ENCODE data around the gene CMTM4. TPM values are rescaled to one million over a fixed set of nuclear protein-coding genes. Genes with fewer than 3 reads are reported as not detected.
"Not testable (repeated sequence)": the region's sequence is repeated elsewhere in the genome, so short reads cannot be mapped to it uniquely, and the experiment has no call there.

The CMTM4 gene
- total RNA-seq, 1 donor from 2014 or later, result 20.1 TPM

DNA sequence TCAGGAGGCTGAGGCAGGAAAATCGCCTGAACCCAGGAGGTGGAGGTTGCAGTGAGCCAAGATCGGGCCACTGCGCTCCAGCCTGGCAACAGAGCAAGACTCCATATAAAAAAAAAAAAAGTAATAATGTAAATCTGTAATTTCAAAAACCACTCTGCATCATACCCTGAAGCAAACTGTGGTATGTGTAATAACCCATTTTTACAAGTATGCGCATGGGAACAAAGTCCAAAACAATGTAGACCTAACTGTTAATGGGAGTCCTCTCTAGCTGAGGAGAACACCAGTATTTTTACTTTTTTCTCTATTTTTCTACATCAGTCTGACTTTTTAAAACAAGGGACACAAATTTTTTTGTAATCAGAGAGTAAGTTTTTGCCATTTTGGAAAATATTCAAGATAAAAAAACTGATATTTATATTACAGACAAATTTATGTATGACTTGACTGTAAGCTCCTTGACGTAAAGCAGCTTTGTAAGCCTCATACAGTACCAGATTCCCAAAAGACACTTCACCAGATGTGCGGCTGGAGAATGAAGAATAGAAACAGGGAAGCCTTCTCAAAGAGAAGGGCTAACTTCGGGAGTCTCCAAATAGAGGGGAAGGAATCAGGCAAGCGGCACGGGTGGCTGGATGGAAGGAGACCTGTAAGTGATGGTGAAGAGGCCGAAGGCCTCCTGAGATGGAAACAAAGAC is 25.7 kb downstream of the CMTM4 start:
- no peaks in the 10 kb centered on the region for H3K9me3 ChIP-seq
- TF ChIP-seq, protein P1, sequence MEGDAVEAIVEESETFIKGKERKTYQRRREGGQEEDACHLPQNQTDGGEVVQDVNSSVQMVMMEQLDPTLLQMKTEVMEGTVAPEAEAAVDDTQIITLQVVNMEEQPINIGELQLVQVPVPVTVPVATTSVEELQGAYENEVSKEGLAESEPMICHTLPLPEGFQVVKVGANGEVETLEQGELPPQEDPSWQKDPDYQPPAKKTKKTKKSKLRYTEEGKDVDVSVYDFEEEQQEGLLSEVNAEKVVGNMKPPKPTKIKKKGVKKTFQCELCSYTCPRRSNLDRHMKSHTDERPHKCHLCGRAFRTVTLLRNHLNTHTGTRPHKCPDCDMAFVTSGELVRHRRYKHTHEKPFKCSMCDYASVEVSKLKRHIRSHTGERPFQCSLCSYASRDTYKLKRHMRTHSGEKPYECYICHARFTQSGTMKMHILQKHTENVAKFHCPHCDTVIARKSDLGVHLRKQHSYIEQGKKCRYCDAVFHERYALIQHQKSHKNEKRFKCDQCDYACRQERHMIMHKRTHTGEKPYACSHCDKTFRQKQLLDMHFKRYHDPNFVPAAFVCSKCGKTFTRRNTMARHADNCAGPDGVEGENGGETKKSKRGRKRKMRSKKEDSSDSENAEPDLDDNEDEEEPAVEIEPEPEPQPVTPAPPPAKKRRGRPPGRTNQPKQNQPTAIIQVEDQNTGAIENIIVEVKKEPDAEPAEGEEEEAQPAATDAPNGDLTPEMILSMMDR (IDR thresholded peaks at IDR 0.05), result no peak
- no peak overlapping the region for H3K27ac ChIP-seq
- no peaks in the 10 kb centered on the region for H3K27me3 ChIP-seq
- no peak overlapping the region for H3K4me3 ChIP-seq
- intact Hi-C loops (cut with DNase I), result no loop called here
- no peaks in the 10 kb centered on the region for H3K4me1 ChIP-seq
- no peak for DNase-seq (ENCODE audit: low spot score in 2 of 2)
- H3K36me3 ChIP-seq, result no peaks in the 10 kb centered on the region

DNA sequence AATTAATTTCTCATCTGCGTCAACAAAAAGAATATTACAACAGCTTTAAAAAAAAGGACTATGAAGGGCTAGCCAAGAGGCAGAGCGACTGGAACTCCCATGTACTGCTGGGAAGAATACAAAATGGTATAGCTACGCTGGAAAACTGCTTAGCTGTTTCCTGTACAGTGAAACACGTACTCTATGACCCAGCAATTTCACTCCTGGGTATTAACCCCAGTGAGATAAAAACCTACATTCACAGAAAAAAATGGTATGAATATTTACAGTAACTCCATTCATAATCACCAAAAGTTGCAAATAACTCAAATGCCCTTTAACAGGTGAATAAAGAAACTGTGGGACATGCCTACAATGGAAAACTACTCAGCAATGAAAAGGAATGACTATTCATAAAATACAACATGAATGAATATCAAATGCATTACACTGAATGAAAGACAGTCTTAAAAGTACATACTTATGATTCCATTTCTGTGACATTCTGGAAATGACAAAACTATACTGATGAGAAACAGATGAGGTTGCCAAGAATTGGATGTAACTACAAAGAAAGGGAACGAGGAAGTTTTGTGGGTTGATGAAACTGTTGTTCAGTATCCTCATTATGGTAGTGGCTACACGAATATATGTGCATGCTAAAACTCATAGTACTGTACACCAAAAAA is 27.6 kb downstream of the CMTM4 start:
- H3K4me1 ChIP-seq, result no peaks in the 10 kb centered on the region
- TF ChIP-seq, protein P1 (IDR thresholded peaks at IDR 0.05), result no peak
- no peaks in the 10 kb centered on the region for H3K36me3 ChIP-seq
- no peak for DNase-seq (ENCODE audit: low spot score in 2 of 2)
- H3K27me3 ChIP-seq, result no peaks in the 10 kb centered on the region
- no peak overlapping the region for H3K4me3 ChIP-seq
- H3K9me3 ChIP-seq, result no peaks in the 10 kb centered on the region
- no peak overlapping the region for H3K27ac ChIP-seq
- intact Hi-C loops (cut with DNase I), result no loop called here

DNA sequence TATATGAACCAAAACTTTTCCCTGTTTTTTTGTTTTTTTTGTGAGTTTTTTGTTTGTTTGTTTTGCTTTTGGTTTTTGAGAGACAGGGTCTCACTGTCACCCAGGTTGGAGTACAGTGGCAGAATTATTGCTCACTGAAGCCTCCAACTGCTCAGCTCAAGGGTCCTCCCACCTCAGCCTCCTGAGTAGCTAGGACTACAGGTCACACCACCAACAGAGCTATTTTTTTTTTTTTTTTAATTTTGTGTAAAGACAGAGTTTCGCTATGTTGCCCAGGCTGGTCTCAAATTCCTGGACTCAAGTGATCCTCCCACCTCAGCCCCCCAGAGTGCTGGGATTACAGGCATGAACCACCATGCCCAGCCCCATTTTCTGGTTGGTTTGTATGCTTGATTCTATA is 28.6 kb downstream of the CMTM4 start:
- DNase-seq (ENCODE audit: low spot score in 2 of 2), result no peak
- Histone ChIP-seq H3K36me3 (no peaks in the 10 kb centered on the region), H3K27me3 (no peaks in the 10 kb centered on the region), H3K4me3 (no peak overlapping the region), H3K4me1 (no peaks in the 10 kb centered on the region), H3K9me3 (no peaks in the 10 kb centered on the region), H3K27ac (no peak overlapping the region)
- TF ChIP-seq, protein P1 (IDR thresholded peaks at IDR 0.05), result no peak
- intact Hi-C loops (cut with DNase I), result no loop called here

DNA sequence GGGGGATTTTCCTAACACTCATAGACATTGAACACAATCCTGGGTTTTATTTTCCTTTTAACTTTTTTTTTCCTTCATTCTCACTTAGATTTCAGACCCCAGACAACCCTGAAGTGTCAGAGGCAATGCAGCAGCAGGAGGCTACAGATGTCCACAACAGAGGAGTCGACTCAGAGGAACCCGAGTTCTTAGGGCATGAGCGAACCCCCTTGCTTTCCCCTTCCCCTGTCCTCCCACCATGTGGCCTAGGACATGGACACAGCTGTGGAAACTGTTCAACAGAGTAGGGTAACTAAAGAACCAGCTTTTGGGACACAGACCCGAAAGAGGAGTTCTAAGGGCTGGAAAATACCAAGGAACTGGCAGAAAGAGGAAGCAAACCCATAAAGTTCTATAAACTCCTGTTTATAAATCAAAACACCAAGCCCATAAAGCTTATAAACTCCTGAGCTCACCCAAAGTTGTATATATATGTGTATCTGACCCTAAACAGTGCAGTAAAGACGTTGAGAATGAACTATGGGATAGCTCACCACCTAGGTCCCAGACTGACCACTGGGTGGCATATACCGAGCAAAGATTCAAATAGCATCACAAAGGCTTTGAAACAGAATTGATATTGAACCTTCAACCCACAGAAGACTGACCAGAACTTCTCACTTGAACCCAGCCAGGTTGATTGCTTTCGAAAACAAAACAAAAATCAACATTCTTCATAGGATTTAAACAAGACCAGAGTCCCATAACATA is 33.9 kb downstream of the CMTM4 start:
- H3K27me3 ChIP-seq, result no peaks in the 10 kb centered on the region
- H3K36me3 ChIP-seq, result no peaks in the 10 kb centered on the region
- no peak for DNase-seq (ENCODE audit: low spot score in 2 of 2)
- TF ChIP-seq, protein P1 (IDR thresholded peaks at IDR 0.05), result peak; percentile 18 to 42 (median 24)
- H3K27ac ChIP-seq, result peak overlapping the region; percentile 38 to 57
- intact Hi-C loops (cut with DNase I), result loop anchor here (5.0 kb wide), 1 partner anchor 90 kb away; the partner anchor contains the start of gene DYNC1LI2
- no peaks in the 10 kb centered on the region for H3K9me3 ChIP-seq
- H3K4me3 ChIP-seq, result no peak overlapping the region
- H3K4me1 ChIP-seq, result peaks cover 0 to 3% of the 10 kb centered on the region in 2 donors

DNA sequence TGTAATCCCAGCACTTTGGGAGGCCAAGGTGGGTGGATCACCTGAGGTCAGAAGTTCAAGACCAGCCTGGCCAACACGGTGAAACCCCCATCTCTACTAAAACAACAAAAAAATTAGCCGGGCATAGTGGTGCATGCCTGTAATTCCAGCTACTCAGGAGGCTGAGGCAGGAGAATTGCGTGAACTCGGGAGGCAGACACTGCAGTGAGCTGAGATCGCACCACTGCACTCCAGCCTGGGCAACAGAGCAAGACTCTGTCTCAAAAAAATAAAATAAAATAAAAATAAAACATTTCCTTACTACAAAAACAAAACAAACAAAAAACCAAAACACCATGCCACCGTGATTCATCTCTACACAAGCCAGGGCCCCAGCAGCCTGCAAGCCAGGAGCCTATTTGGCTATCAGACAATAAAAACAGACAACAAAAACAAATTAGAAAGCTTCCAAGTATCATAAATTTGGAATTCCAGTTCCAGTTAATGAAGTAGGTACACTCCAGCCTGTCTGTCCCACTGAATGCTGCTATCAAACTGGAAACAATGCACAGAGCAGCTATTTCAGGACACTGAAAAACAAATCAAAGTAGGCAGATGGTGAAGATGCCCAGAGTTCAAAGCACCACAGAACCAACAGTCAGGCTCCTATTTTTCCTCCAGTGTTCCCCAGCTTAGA is 34.7 kb downstream of the CMTM4 start:
- intact Hi-C loops (cut with DNase I), result loop anchor here (5.0 kb wide), 1 partner anchor 90 kb away; the partner anchor contains the start of gene DYNC1LI2
- not testable (repeated sequence) for H3K4me1 ChIP-seq; H3K4me3 ChIP-seq; H3K27me3 ChIP-seq; H3K9me3 ChIP-seq; DNase-seq (ENCODE audit: low spot score in 2 of 2); H3K36me3 ChIP-seq
- H3K27ac ChIP-seq, result peak overlapping the region; percentile 38 to 57
